GM18870 (cell line): ENCODE results near the gene TM9SF1.

ENCODE experiments used
- ATAC-seq: cut with Tn5 transposase; IDR thresholded peaks from one replicate; pipeline ENCODE4 v1.9.1; 2021; ENCODE audit warnings: moderate library complexity; ENCODE audit not compliant: unreplicated experiment

Gene TM9SF1, protein sequence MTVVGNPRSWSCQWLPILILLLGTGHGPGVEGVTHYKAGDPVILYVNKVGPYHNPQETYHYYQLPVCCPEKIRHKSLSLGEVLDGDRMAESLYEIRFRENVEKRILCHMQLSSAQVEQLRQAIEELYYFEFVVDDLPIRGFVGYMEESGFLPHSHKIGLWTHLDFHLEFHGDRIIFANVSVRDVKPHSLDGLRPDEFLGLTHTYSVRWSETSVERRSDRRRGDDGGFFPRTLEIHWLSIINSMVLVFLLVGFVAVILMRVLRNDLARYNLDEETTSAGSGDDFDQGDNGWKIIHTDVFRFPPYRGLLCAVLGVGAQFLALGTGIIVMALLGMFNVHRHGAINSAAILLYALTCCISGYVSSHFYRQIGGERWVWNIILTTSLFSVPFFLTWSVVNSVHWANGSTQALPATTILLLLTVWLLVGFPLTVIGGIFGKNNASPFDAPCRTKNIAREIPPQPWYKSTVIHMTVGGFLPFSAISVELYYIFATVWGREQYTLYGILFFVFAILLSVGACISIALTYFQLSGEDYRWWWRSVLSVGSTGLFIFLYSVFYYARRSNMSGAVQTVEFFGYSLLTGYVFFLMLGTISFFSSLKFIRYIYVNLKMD

DNA sequence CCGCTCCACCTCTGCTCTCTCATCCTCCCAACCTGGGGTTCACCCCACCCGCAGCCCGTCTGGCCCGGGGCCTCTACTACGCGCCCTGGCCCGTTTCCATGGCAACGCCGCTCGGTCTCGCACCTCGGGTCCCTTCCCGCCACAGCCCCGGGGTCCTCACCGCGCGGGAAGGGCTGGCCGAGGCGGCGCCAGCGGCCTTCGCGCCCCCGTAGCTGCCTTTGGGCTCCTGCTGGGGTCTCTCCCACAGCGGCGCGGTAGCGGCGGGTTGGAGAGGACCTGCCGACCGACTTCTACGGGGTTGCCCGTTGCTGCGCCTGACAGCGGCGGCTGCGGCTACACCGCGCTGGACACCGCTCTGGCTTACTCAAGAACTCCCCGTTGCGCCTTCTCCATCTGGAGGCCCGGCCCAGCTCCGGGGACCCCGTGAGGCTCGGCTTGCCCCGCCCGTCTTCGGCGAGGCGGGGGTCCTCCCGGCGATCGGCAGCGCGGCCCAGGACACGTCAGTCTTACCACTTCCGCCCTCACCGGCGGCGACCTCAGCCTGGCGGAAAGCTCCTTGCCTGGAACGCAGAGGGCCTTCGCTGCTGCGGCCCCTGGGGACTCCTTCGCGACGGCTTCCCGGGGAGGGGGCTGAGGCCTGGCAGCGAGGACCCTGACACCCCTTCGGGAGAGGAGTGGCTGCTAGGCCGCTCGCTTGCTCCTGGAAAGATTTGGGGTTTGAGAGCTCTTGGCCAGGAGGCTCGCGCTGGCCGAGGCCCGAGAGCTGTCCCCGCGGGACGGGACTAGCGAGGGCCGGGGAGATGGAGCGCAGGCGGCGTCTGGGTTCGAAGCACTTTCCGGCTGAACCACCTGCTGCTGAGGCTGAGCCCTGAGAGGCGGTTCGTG, at the start of gene TM9SF1:
TM9SF1 (minus strand) TSS at position 256 of the 885 bp plus-strand sequence. CDS start 422 bp downstream, outside the sequence.
- peak; percentile 74 for ATAC-seq

DNA sequence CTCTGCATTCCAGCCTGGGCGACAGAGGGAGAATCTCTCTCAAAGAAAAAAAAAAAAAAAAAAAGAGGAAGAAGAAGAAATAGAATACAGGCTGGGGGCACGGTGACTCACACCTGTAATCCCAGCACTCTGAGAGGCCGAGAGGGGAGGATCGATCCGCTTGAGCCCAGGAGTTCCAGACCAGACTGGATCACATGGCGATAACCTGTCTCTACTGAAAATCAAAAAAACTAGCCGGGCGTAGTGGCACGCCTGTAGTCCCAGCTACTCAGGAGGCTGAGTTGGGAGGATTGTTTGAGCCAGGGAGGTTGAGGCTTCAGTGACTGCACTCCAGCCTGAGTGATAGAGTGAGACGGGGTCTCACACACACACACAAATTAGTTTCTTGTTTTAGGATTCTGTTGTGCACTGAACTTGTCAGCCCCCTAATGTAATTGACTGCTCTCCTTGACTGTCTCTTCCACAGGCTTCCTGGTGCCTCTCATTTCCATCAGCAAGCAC, 48.1 kb upstream of the TM9SF1 start:
- peak; percentile 12 for ATAC-seq

DNA sequence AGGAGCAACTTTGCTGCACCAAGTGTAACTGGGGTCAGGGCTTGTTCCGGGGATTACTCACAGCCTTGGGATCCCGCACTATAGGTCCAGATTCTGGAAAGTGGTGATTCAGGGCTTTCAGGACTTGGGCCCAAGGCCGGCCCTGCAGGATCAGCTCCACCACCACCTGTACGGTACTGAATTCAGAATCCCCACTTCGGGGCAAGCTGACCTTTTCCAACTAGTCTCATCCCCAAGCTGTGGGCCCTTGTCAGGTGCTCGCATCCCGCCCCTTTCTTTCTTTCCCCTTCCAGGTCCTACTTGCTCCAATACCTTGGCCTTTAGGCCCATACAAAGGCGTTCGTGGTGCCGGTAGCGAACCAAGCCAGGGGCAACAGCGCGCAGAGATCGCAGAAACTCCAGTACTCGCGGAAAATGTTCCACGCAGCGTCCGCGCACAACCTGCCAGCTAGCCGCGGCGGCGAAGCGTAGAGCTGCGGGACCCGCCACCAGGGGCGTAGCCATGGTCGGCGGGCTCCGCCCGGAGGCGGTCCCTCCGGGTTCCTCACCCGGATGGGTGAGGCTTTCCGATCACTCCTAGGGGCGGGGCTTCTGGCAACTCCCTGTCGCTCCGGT, 46.7 kb upstream of the TM9SF1 start:
- peak; percentile 55 for ATAC-seq

DNA sequence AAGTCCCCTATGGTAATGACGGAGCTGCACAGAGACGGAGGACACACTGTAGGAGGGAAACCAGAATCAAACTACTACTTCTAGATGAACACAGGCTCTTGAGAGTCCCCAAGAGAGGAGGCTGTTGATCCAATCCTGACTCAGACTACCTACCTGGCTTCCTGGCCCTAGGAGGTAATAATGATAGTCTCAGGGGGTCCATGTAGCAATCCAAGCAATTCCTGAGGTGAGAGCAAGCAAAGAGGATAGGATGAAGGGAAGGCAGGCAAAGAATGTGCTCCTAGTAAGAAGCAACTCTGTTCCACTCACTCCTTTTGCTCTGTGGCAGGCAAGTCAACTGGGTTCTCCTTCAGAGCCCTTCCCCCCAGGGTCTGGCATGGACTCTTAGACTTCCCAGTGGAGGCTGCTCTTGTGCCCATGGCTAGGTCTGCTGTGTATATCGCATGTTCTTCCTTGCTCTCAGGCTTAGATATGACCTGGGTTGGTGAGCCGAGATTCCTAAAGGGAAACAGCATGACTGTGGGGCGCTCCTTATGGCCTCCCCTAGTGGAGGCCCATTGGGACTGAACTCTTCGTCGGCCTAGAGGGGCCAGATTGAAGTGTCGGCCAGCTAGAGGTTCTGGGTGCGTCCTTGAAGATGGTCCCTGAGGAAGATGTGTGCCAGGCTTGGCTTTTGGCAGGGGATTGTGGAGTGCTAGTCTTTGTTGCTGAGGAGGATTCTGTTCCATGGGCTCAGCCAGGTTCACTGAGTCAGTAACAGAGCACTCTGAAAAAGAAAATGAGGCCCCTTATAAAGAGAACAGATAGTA, 45.1 kb upstream of the TM9SF1 start:
- ATAC-seq, result no peak

DNA sequence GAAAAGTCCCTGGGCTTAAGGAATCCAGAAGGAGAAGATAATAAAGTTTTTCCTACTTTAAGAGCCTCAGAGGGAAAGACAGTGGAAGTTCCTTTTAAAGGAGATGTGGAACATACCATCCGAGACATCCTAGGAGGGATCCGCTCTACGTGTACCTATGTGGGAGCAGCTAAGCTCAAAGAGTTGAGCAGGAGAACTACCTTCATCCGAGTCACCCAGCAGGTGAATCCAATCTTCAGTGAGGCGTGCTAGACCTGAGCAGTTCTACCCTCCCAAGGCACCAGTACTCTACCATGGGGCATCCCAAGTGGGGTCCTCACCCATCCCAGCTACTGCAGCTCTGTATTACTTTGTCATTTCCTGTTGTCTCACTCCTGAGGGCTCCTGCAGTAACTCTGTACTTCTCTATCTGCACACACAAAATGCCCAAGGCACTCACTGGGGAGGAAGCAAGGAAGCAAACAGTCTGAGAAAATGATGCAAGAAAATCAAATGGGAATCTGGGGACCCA, 43.3 kb upstream of the TM9SF1 start:
- ATAC-seq, result no peak

DNA sequence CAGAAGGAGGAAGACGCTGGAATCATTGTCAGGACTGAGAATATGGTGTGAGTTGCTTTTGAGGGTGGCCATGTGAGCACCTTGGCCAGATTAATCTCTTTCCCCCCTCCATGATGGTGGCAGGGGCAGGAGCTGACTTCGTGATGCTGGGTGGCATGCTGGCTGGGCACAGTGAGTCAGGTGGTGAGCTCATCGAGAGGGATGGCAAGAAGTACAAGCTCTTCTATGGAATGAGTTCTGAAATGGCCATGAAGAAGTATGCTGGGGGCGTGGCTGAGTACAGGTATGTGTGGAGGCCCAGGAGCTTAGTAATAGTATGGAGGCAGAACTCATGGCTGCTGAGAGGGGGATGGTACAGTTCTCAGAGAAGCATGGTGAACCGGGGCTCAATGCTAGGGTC, 42.9 kb upstream of the TM9SF1 start:
- no peak for ATAC-seq

DNA sequence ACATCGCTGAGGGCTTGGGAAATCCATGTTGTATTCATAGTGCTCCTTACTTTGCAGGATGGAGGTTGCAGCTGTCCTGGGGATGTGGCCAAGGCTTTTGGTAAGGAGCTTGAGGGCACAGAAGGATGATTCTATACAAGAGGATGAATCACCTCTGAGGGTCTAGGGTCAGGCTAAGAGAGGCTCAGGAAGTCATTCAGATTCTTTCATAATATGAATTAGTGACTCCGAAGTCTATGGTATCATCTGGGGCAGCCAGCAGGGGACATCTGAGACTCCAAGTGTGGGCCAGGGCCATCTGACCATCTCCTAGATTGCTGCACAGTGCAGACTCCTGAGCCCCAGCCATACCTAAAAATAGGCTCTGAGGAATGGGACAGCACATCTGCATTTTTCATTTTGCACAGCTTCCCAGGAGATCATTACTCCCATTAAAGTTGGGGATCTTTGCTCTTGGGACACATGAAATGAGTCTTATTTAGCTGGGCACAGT, 42.3 kb upstream of the TM9SF1 start:
- ATAC-seq, result no peak

DNA sequence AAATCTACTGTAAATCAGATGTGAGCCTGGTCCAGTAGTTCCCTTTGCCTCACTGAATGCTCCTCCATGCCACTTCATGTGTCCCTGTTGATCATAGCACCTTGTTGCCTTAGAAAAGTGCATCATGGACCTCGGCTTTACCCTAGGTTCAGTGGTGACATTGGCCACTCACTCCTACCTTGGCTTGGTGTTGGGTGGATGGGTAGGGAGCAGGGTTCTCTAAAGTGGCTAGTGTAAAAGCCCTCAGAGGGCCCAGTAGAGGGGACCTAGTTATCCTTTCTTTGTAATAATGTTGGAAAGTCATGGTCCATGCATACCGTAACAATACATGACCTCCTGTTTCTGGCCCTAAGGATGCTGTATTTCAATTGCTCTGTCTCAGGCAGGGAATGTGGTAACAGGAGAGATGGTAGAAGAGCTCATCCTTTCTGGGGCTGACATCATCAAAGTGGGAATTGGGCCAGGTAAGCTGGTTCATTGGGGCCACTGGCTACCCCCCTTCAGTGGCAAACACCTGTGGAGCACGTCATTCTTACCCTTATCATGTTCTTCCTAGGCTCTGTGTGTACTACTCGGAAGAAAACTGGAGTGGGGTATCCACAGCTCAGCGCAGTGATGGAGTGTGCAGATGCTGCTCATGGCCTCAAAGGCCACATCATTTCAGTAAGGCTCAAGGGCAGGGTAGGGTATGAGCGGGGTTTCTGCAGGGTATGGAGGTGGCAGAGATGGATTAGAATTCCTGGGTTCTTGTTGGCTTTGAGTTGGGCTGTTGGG, 41.6 kb upstream of the TM9SF1 start:
- ATAC-seq, result no peak

DNA sequence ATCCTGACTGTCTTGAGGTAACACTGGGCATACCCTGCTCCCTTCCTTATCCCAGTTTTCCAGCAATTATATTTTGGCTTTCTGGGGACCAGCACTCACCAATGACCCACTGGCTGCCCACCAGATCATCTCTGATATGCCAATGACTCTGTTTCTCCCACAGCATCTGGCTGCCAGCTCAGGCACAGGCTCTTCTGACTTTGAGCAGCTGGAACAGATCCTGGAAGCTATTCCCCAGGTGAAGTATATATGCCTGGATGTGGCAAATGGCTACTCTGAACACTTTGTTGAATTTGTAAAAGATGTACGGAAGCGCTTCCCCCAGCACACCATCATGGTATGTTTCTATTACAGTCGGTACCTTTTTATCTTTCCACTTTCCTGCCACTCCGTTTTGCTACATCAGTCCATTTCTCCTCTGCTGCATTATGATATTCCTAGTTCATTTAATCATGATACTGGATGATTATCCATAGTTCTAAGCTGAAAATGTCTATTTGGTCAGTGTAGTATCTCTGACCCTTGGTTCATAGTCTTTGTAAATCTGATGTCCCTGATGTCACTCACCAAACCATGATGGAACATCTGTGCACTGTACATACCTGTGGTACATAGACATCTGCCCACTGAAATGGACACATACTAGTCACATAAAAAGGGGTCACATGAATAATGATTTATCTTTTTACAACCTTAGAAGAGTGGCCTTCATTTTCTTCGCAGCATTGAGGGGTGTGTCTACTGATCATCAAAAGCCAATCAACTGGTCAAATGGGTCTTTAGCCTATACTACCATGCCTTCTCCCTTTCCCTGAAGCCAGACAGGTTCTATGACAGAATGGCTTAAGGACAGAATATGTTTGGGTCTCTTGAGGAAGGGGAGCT, 40.8 kb upstream of the TM9SF1 start:
- ATAC-seq, result no peak

DNA sequence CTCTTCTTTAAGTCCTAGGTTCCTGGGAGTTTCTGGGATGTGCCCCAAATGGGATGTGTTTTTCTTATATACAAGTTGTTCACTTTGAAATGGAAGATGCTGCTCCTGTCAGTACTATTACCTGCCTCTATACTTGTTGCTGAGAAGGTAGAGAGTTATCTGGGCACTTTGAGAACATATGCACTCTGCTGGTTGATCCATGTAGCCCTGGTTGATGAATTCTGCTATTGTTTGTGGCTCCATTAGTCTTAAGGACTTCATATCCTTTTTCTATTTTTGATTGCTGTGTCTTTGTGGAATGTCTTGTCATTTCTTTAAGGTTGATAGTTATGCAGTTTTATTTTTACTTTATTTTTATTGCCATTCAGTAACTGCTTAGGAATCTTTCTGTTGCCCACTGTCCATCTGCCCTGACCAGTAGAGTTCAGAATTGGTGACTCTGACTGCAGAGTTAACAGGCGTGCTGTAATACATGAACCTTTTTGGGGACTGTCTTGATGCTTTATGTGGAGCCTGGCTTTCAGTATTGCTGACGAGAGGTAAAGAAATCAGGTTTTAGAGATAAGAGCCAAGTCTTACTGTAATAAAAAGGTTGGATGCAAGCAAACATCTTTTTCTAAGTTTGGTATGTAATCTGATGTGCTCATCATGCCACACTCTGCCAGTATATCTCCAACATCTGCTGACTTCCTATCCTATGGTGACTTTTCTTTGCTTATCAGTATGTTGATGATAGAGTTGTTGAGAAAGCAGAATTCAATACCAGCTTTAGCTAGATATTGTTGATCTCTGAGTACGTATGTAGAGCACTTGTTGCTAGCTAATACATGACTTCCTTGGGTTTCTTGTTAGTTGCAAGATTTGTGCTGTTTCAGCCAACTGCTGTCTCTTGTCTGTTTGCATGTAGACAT, 39.1 kb upstream of the TM9SF1 start:
- no peak for ATAC-seq

DNA sequence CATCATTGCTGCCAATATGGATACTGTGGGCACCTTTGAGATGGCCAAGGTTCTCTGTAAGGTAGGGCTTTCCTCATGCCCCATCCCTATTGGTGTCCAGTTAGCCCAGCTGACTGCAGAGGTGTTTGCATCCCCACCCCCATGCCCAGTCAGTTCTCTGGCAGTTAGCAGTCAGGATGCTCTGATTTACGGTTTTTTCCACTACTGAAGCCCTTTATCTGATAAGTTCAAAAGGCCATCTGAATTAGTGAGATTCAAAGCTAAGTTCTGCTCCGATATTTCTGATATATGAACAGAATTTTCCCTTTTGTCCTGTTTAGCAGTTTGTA, 38.3 kb upstream of the TM9SF1 start:
- no peak for ATAC-seq

DNA sequence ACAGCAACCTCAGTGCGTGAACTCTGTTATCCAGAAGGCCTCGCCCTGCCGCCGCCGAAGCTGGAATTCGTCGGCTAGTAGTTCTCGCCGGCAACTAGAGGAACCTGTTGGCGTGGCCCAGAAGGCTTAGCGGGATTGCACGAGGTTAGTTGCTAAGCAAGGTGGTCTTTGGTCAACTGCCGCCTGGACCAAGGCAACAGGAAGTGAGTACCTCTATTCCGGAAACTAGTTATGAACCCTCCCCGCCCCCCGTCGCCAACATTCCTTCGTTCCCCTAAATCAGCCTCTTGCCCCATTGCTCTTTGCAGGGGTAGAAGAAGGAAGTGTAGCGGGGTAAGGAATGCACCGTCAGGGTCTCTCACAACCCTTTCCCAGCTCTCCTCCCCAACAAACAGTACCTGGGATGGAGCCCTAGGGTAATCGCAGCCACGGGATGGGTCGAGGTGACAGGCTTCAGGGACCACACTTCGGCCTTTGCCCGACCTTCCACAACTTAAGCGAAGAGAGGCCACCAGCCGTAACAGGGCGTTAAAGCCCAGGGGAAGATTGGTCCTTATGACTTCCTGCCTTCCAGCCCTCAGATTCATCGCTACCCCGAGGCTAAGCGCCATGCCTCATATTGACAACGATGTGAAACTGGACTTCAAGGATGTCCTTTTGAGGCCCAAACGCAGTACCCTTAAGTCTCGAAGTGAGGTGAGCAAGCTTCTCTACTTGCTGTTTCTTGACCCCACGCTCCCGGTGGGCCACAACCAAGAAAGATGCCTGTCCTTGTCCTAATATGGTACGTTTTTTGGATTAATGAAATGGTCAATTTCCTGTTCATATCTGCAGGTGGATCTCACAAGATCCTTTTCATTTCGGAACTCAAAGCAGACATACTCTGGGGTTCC, 37.6 kb upstream of the TM9SF1 start, which contains the start of gene GMPR2:
GMPR2 (plus strand) TSS at position 285 of the 893 bp plus-strand sequence; CDS start at position 610, 325 bp downstream.
- ATAC-seq, result peak; percentile 42

DNA sequence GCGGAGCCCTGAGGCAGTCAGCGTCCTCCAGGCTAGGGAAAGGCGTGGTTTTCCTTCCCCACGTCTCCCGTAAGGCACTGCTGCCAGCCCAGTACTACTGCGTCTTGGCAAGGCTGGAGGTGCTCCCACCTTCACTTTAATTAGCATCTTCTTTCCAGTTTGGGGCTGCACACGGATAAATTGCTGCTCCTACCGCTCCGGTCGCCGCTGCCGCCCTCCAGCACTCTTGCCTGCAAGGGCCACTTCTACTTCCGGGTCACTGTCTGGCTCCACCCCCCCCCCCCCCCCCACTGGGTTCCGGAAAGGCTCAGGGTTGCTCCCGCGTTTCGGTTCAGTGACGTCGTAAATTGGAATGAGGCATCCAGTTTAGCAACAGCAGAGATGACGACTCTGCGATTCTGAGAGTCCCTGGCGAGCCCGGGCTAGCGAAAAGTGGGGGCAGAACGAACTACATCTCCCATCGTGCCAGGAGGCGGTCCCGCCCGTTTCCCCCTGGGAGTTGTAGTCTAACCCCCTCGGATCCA, 36.9 kb upstream of the TM9SF1 start, which contains the start of gene NEDD8:
NEDD8 (minus strand) TSS at position 247 of the 524 bp plus-strand sequence; CDS start at position 147, 100 bp downstream.
- ATAC-seq, result peak; percentile 72

DNA sequence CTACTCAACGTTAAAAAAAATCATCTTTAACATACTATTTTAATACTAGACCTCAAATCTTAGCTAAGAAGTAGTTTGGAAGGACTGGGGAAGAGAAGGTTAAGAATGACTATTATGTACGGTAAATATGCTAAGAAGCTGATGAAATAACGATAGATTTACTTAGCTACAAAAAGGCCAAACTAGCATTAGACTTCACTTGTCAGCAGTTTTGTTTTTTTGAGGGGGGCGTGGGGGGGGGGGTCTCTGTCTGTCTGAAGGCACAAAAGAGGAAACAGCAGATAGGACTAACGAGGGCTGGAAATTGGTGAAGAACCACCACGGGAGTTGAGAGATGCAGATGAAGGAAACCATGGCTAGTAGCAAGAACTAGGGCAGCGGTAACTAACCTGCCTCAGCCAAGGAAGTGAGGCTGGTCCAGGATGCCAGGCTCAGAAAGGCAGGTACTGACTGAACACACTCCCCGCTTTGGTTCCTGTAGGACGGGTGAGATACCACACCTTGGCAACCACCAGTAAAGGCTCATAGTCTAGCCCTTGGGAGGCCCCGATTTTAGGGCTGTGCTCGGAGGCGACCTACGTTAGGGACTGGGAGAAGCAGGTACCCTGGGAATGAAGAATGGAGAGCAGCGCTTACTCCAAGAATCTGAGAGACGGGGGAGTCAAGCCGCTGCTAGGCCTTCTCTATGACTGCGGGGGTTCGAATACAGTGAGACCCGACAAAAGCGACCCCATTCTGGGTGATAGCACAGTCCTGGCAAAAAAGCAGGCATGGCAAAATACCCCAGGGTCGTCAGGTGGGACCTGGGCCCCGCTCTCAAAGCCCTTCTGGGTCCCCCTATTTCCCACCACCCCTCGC, 36.3 kb upstream of the TM9SF1 start:
- ATAC-seq, result no peak

DNA sequence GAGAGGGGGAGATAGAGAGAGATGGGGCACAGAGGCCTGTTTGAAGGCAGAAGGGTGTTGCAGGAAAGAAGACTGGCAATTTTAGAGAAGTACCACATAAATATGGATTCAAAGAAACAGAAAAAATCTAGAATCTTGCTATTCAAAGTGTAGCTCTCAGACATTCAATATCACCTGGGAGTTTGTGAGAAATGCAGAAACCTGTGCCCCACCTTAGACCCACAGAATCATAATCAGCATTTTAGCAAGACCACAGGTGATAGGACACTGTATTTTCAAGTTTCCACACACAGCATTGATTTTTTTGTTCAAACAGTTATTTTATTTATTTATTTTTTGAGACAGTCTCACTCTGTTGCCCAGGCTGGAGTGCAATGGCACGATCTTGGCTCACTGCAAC, 33.7 kb upstream of the TM9SF1 start:
- ATAC-seq, result no peak
